ENCODE data around the gene FBLN5.

The FBLN5 gene

DNA sequence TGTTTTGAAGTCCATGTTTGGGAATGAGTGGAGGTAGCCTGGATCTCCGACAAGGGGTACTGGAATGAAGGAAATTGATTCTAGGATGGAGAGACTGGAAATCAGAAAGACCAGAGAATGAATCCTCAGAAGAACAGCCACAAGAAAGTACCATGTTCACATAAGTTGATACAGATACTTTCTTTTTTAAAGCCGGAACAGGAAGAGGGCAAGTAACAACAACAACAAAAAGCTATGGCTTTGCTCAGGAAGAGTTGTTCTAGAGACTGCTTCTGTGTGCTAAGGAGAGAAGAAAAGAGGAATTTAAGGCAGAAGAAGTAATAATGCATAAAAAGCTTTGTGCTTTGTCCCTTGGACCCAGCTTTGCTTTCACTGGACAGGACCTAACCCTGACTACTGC, 86.4 kb downstream of the FBLN5 start:
- TF ChIP-seq, protein P1, sequence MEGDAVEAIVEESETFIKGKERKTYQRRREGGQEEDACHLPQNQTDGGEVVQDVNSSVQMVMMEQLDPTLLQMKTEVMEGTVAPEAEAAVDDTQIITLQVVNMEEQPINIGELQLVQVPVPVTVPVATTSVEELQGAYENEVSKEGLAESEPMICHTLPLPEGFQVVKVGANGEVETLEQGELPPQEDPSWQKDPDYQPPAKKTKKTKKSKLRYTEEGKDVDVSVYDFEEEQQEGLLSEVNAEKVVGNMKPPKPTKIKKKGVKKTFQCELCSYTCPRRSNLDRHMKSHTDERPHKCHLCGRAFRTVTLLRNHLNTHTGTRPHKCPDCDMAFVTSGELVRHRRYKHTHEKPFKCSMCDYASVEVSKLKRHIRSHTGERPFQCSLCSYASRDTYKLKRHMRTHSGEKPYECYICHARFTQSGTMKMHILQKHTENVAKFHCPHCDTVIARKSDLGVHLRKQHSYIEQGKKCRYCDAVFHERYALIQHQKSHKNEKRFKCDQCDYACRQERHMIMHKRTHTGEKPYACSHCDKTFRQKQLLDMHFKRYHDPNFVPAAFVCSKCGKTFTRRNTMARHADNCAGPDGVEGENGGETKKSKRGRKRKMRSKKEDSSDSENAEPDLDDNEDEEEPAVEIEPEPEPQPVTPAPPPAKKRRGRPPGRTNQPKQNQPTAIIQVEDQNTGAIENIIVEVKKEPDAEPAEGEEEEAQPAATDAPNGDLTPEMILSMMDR (IDR thresholded peaks at IDR 0.05; ENCODE audit: low read depth, low read length) = no peak
- H3K4me3 ChIP-seq (ENCODE audit: low read depth, low read length) = no peak overlapping the region
- no peaks in the 10 kb centered on the region for H3K36me3 ChIP-seq
- H3K4me1 ChIP-seq = no peaks in the 10 kb centered on the region
- DNase-seq = no peak
- no peaks in the 10 kb centered on the region for H3K9me3 ChIP-seq
- H3K27me3 ChIP-seq = peaks cover 15% of the 10 kb centered on the region

DNA sequence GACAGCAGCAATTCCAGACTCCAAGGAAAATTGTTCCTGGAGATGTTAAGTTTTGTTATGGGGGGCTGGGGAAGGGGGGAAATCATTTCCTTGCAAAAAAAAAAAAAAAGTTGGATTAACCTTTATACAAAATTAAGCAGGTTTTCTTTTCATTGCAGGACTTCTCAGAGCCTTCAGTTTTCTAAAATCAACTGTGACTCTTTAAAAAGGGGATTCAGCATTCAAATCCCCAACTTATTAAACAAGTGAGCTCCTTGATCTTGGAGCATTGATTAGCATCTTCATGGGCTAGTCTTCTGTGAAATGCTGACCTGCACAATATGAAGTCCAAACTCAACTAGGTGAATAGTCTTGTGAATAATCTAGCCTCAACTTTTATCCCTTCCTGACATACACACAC, 87.3 kb downstream of the FBLN5 start:
- DNase-seq = no peak
- peaks cover 13% of the 10 kb centered on the region for H3K27me3 ChIP-seq
- no peaks in the 10 kb centered on the region for H3K9me3 ChIP-seq
- no peak overlapping the region for H3K4me3 ChIP-seq (ENCODE audit: low read depth, low read length)
- TF ChIP-seq, protein P1 (IDR thresholded peaks at IDR 0.05; ENCODE audit: low read depth, low read length) = no peak
- no peaks in the 10 kb centered on the region for H3K36me3 ChIP-seq
- no peaks in the 10 kb centered on the region for H3K4me1 ChIP-seq

DNA sequence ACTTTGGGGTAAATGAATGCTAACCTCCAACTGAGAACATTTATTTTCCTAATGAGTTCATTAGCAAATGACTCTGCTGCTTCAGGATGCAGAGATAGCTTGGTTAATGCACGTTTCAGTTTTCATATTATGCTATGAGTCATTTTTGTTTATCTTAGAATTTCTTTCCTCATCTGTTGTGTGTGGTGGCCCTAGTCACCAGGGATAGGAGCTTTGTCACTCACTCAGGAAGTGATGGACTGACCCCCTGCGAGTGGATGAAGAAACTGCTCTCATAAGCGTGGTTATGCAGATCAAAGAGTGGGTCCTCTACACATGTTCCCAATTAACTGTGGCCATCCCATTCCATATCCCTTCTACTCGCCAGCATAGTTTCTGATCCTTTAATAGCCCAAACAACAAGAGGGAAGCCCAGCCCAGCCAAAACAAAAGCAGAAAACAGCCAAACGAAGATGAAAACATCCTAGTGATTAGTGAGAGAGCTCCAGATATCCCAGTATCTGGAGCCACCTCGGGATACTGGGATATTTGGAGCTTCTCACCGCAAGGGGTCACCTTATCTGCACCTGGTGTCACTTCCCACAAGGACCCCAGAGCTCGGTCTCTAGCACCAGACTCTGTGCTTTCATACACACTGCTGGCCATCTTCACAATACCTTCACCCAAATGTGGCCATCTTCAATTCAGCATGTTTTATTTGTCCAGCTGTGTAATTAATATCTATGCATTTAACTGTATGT, 88.8 kb downstream of the FBLN5 start:
- Histone ChIP-seq H3K36me3 (no peaks in the 10 kb centered on the region), H3K9me3 (no peaks in the 10 kb centered on the region), H3K4me3 (ENCODE audit: low read depth, low read length) (no peak overlapping the region), H3K27me3 (peaks cover 16% of the 10 kb centered on the region), H3K4me1 (no peaks in the 10 kb centered on the region)
- TF ChIP-seq, protein P1 (IDR thresholded peaks at IDR 0.05; ENCODE audit: low read depth, low read length) = no peak
- DNase-seq = no peak

DNA sequence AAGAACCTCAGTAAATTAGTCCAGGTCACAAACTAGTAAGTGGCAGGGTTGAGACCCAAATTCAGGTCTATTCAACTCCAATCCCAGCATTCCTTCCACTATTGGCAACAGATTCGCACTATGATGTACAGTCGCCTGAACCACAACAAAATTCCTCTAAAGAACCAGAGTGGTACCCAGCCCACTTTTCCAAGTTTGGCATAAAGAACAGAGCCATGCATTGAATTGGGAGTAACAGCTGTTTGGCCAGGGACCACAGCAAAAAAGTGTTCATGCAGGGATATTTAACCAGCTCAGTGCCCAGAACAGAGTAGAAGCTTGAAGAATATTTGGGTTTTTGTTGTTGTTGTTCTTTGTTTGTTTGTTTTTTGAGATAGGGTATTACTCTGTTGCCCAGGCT, 89.9 kb downstream of the FBLN5 start:
- Histone ChIP-seq H3K4me3 (ENCODE audit: low read depth, low read length) (no peak overlapping the region), H3K4me1 (no peaks in the 10 kb centered on the region), H3K36me3 (no peaks in the 10 kb centered on the region), H3K27me3 (peaks cover 11% of the 10 kb centered on the region; the same call in 1 of the 2 replicates), H3K9me3 (no peaks in the 10 kb centered on the region)
- TF ChIP-seq, protein P1 (IDR thresholded peaks at IDR 0.05; ENCODE audit: low read depth, low read length) = no peak
- no peak for DNase-seq

DNA sequence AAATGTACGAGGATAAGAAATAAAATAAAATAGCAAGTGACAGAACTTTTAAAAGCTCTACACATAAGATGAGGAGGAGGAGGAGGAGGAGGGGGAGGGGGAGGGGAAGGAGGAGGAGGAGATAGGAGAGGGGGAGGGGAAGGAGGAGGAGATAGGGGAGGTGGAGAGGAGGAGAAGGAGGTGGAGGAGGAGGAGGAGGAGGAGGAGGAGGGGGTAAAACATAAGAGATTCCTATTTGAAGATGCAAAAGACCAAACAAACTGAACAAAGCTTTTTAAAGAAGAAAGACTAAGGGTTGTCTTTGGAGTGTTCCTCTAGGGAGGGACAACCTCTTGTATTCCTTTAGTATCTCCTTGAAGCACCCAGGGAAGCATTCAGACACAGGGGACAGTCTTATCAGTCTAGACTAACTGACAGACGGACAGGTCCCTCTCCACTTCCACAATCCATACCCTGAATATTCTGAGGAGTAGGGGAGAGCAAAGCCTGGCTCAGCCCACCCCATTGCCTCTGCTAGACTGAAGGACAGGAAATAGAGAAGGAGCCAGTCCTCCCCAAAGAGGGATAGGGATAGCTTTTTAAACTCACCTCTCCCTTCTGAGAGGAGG, 93.1 kb downstream of the FBLN5 start:
- H3K4me3 ChIP-seq (ENCODE audit: low read depth, low read length) = no peak overlapping the region
- H3K36me3 ChIP-seq = no peaks in the 10 kb centered on the region
- H3K4me1 ChIP-seq = no peaks in the 10 kb centered on the region
- peaks cover 14% of the 10 kb centered on the region; the same call in 1 of the 2 replicates for H3K27me3 ChIP-seq
- TF ChIP-seq, protein P1 (IDR thresholded peaks at IDR 0.05; ENCODE audit: low read depth, low read length) = no peak
- no peak for DNase-seq
- no peaks in the 10 kb centered on the region for H3K9me3 ChIP-seq

DNA sequence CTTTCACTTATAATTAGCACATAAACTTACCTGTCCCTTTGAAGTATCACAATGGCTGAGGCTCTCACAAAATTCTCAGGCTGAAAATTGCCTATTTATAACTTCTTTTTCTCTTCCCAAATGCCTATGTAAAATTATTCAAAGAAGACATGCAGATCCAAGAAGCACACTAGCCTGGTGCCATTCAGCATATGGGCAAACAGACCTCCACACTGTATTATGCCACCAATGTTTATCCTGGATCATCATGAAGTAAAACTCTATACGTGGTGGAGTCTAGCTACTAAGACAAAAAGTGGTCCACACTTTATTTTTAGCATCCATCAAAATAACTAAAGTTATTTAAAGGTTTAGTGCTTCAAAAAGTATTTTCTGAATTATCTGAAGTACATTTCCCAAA, 95.9 kb downstream of the FBLN5 start:
- Histone ChIP-seq H3K4me1 (no peaks in the 10 kb centered on the region), H3K27me3 (peaks cover 21% of the 10 kb centered on the region; the same call in 1 of the 2 replicates), H3K36me3 (no peaks in the 10 kb centered on the region), H3K9me3 (no peaks in the 10 kb centered on the region), H3K4me3 (ENCODE audit: low read depth, low read length) (no peak overlapping the region)
- no peak for DNase-seq
- TF ChIP-seq, protein P1 (IDR thresholded peaks at IDR 0.05; ENCODE audit: low read depth, low read length) = no peak

Measured in BE2C (cell line).